Glutamatergic neuron (in vitro differentiated cells): ENCODE results near the gene ANKRD12. TPM values are rescaled to one million over a fixed set of nuclear protein-coding genes. Genes with fewer than 3 reads are reported as not detected.
"Not testable (repeated sequence)": the region's sequence is repeated elsewhere in the genome, so short reads cannot be mapped to it uniquely, and the experiment has no call there.

Source experiments
- DNase-seq: peaks from one replicate; pipeline ENCODE4 v3.0.0; 2022
- H3K27ac Mint-ChIP-seq: one replicate; pipeline ENCODE4 v1.8.0; 2020; ENCODE audit warnings: mild to moderate bottlenecking, mixed read lengths, inconsistent platforms; ENCODE audit not compliant: unreplicated experiment
- H3K27me3 Mint-ChIP-seq: one replicate; pipeline ENCODE4 v1.8.0; 2020; ENCODE audit warnings: mild to moderate bottlenecking, moderate library complexity, mixed read lengths, inconsistent platforms; ENCODE audit not compliant: unreplicated experiment
- H3K36me3 Mint-ChIP-seq: one replicate; pipeline ENCODE4 v1.8.0; 2020; ENCODE audit warnings: mild to moderate bottlenecking, mixed read lengths, inconsistent platforms; ENCODE audit not compliant: unreplicated experiment
- H3K4me1 Mint-ChIP-seq: one replicate; pipeline ENCODE4 v1.8.0; 2020; ENCODE audit warnings: mild to moderate bottlenecking, low read depth, mixed read lengths, inconsistent platforms; ENCODE audit not compliant: unreplicated experiment
- H3K4me3 Mint-ChIP-seq: one replicate; pipeline ENCODE4 v1.8.0; 2020; ENCODE audit warnings: mild to moderate bottlenecking, mixed read lengths, inconsistent platforms; ENCODE audit not compliant: unreplicated experiment
- H3K9me3 Mint-ChIP-seq: one replicate; pipeline ENCODE4 v1.8.0; 2020; ENCODE audit warnings: mild to moderate bottlenecking, moderate library complexity, mixed read lengths, inconsistent platforms; ENCODE audit not compliant: unreplicated experiment
- CTCF ChIP-seq: fragments of 200-600 bp; sonication (generic); IDR thresholded peaks from one replicate; pipeline ENCODE4 v1.5.0; 2021; ENCODE audit not compliant: partially characterized antibody, unreplicated experiment
- total RNA-seq: library from RNA; stranded (reverse); fragmentation: NEBNext Ultra II Directional; extraction: Animal tissue kit (Norgen Biotek cat#: 25700); gene quantifications from one replicate; pipeline ENCODE4 v1.2.1, GENCODE V29; 2021; ENCODE audit not compliant: unreplicated experiment

The ANKRD12 gene
- total RNA-seq, 1 donor from 2014 or later, result 41.6 TPM

- no peaks in the 10 kb centered on the region for H3K36me3 Mint-ChIP-seq
- H3K27me3 Mint-ChIP-seq, result no peaks in the 10 kb centered on the region
- H3K4me3 Mint-ChIP-seq, result no peak overlapping the region
- TF ChIP-seq CTCF, result no peak
- H3K9me3 Mint-ChIP-seq, result no peaks in the 10 kb centered on the region
- no peak overlapping the region for H3K27ac Mint-ChIP-seq
- DNase-seq, result no peak
- H3K4me1 Mint-ChIP-seq, result no peaks in the 10 kb centered on the region
Observed at GRCh38 chr18:9249254-9249653, 112.7 kb downstream of the ANKRD12 start.

GRCh38 chr18:9259173-9259572 lies 122.6 kb downstream of the ANKRD12 start:
- peaks cover 9% of the 10 kb centered on the region for H3K4me1 Mint-ChIP-seq
- TF ChIP-seq CTCF, result no peak
- no peak for DNase-seq
- H3K27ac Mint-ChIP-seq, result no peak overlapping the region
- no peak overlapping the region for H3K4me3 Mint-ChIP-seq
- H3K36me3 Mint-ChIP-seq, result peaks cover 4% of the 10 kb centered on the region
- no peaks in the 10 kb centered on the region for H3K27me3 Mint-ChIP-seq
- no peaks in the 10 kb centered on the region for H3K9me3 Mint-ChIP-seq

GRCh38 chr18:9260388-9261380 lies 124.1 kb downstream of the ANKRD12 start:
- TF ChIP-seq CTCF, result no peak
- Mint-ChIP-seq H3K27me3 (no peaks in the 10 kb centered on the region), H3K9me3 (peaks cover 2% of the 10 kb centered on the region), H3K27ac (no peak overlapping the region), H3K4me3 (no peak overlapping the region), H3K36me3 (peaks cover 8% of the 10 kb centered on the region), H3K4me1 (peaks cover 9% of the 10 kb centered on the region)
- DNase-seq, result no peak

- no peak overlapping the region for H3K27ac Mint-ChIP-seq
Observed at GRCh38 chr18:9263264-9263663, 126.7 kb downstream of the ANKRD12 start.

GRCh38 chr18:9264797-9265196 lies 128.2 kb downstream of the ANKRD12 start:
- H3K36me3 Mint-ChIP-seq, result peaks cover 13% of the 10 kb centered on the region
- not testable (repeated sequence) for H3K4me1 Mint-ChIP-seq, H3K9me3 Mint-ChIP-seq, H3K4me3 Mint-ChIP-seq, H3K27ac Mint-ChIP-seq, H3K27me3 Mint-ChIP-seq
- DNase-seq, result peak; percentile 19

More at GRCh38 chr18:9263264-9263663, 126.7 kb downstream of the ANKRD12 start:
- DNase-seq, result no peak
- Mint-ChIP-seq H3K36me3 (peaks cover 13% of the 10 kb centered on the region), H3K9me3 (peaks cover 4% of the 10 kb centered on the region), H3K4me1 (peaks cover 9% of the 10 kb centered on the region), H3K4me3 (no peak overlapping the region), H3K27me3 (peaks cover 4% of the 10 kb centered on the region)
- no peak for TF ChIP-seq CTCF
